HUES48 (cell line): ENCODE results near the gene KCNB1.
"Not testable (repeated sequence)": the region's sequence is repeated elsewhere in the genome, so short reads cannot be mapped to it uniquely, and the experiment has no call there.

Experiments used
- H3K27ac ChIP-seq: one replicate; pipeline ENCODE4 v1.7.0; 2013; ENCODE audit warnings: low read depth, low read length, inconsistent platforms
- H3K27me3 ChIP-seq: 2 replicates; pipeline ENCODE4 v1.6.1; 2013; ENCODE audit warnings: mild to moderate bottlenecking, low read length; ENCODE audit not compliant: control insufficient read depth, insufficient read depth
- H3K36me3 ChIP-seq: 2 replicates; pipeline ENCODE4 v1.6.1; 2013; ENCODE audit warnings: low read length; ENCODE audit not compliant: control insufficient read depth, insufficient read depth
- H3K4me1 ChIP-seq: 2 replicates; pipeline ENCODE4 v1.6.1; 2013; ENCODE audit warnings: mild to moderate bottlenecking, low read length; ENCODE audit not compliant: control insufficient read depth, insufficient read depth
- H3K4me3 ChIP-seq: 2 replicates; pipeline ENCODE4 v1.5.1; 2013; ENCODE audit warnings: mild to moderate bottlenecking, low read depth, low read length
- H3K9ac ChIP-seq: 2 replicates; pipeline ENCODE4 v1.6.1; 2013; ENCODE audit warnings: mild to moderate bottlenecking, low read depth, low read length, moderate library complexity
- H3K9me3 ChIP-seq: 2 replicates; pipeline ENCODE4 v1.6.1; 2013; ENCODE audit warnings: low read length; ENCODE audit not compliant: control insufficient read depth, insufficient read depth

KCNB1 gene

GRCh38 chr20:49319208-49319809, 163.2 kb downstream of the KCNB1 start:
- Histone ChIP-seq H3K36me3 (no peaks in the 10 kb centered on the region), H3K27me3 (peaks cover 48% of the 10 kb centered on the region), H3K4me1 (peaks cover 9% of the 10 kb centered on the region; the same call in 1 of the 2 replicates), H3K9me3 (no peaks in the 10 kb centered on the region), H3K9ac (no peak overlapping the region), H3K4me3 (peak overlapping the region; percentile 72), H3K27ac (no peak overlapping the region)

GRCh38 chr20:49318430-49319207, 163.8 kb downstream of the KCNB1 start:
- H3K4me3 ChIP-seq: peak overlapping the region; percentile 72
- peaks cover 6% of the 10 kb centered on the region; the same call in 1 of the 2 replicates for H3K4me1 ChIP-seq
- no peaks in the 10 kb centered on the region for H3K9me3 ChIP-seq
- no peak overlapping the region for H3K9ac ChIP-seq
- H3K36me3 ChIP-seq: no peaks in the 10 kb centered on the region
- H3K27me3 ChIP-seq: peaks cover 48% of the 10 kb centered on the region
- H3K27ac ChIP-seq: no peak overlapping the region

GRCh38 chr20:49318091-49318429, 164.4 kb downstream of the KCNB1 start:
- peak overlapping the region; percentile 72 for H3K4me3 ChIP-seq

GRCh38 chr20:49316704-49317103, 165.8 kb downstream of the KCNB1 start:
- Histone ChIP-seq H3K36me3 (no peaks in the 10 kb centered on the region), H3K4me3 (no peak overlapping the region), H3K9ac (no peak overlapping the region), H3K27me3 (peaks cover 48% of the 10 kb centered on the region), H3K27ac (no peak overlapping the region), H3K9me3 (no peaks in the 10 kb centered on the region), H3K4me1 (peaks cover 5% of the 10 kb centered on the region; the same call in 1 of the 2 replicates)

More at GRCh38 chr20:49318091-49318429, 164.4 kb downstream of the KCNB1 start:
- Histone ChIP-seq H3K4me1 (peaks cover 5% of the 10 kb centered on the region; the same call in 1 of the 2 replicates), H3K27ac (no peak overlapping the region), H3K27me3 (peaks cover 48% of the 10 kb centered on the region), H3K36me3 (no peaks in the 10 kb centered on the region), H3K9ac (no peak overlapping the region), H3K9me3 (no peaks in the 10 kb centered on the region)

- H3K27ac ChIP-seq: no peak overlapping the region
- H3K36me3 ChIP-seq: no peaks in the 10 kb centered on the region
- no peak overlapping the region for H3K9ac ChIP-seq
- no peak overlapping the region for H3K4me3 ChIP-seq
- H3K9me3 ChIP-seq: no peaks in the 10 kb centered on the region
- H3K27me3 ChIP-seq: peaks cover 48% of the 10 kb centered on the region
- H3K4me1 ChIP-seq: 0 out of 2 replicates have a peak, but pooled peaks cover under 1% of the 10 kb centered on the region
Observed at GRCh38 chr20:49315580-49315979, 166.9 kb downstream of the KCNB1 start.

GRCh38 chr20:49314052-49314451, 168.4 kb downstream of the KCNB1 start:
- H3K9ac ChIP-seq, H3K4me3 ChIP-seq, H3K4me1 ChIP-seq, H3K36me3 ChIP-seq, H3K27ac ChIP-seq, H3K9me3 ChIP-seq: not testable (repeated sequence)
- H3K27me3 ChIP-seq: peaks cover 37% of the 10 kb centered on the region
